ENCODE data around the gene NRG2. TPM values are rescaled to one million over a fixed set of nuclear protein-coding genes. Genes with fewer than 3 reads are reported as not detected.

Gene NRG2
- total RNA-seq, 1 donor = under 0.01 TPM

GRCh38 chr5:139804800-139805397 is 238.2 kb downstream of the NRG2 start:
- DNase-seq (ENCODE audit: low read depth in 2 of 3, low spot score in 2 of 3) = no peak

- DNase-seq (ENCODE audit: low read depth in 2 of 3, low spot score in 2 of 3) = no peak
These were observed 239.1 kb downstream of the NRG2 start for GRCh38 chr5:139803978-139804377.

- DNase-seq (ENCODE audit: low read depth in 2 of 3, low spot score in 2 of 3) = no peak
These were observed 243.7 kb downstream of the NRG2 start for GRCh38 chr5:139799359-139799758.

- DNase-seq (ENCODE audit: low read depth in 2 of 3, low spot score in 2 of 3) = no peak
These were observed 244.2 kb downstream of the NRG2 start for GRCh38 chr5:139798883-139799282.

- DNase-seq (ENCODE audit: low read depth in 2 of 3, low spot score in 2 of 3) = no peak
These were observed 245.1 kb downstream of the NRG2 start for GRCh38 chr5:139797856-139798510.

GRCh38 chr5:139797335-139797734 is 245.8 kb downstream of the NRG2 start:
- no peak for DNase-seq (ENCODE audit: low read depth in 2 of 3, low spot score in 2 of 3)

Small RNA genes within 50 kb of the gene (small RNA-seq; reads per million reads assigned to genes)
- gene RF00019 = not detected

Other genes with a start within 250 kb of the NRG2 start
- gene PSD2, start 247.5 kb downstream of the NRG2 start, total RNA-seq = 0.27 TPM
- gene PURA, start 70.8 kb upstream of the NRG2 start, total RNA-seq = 4.3 TPM
- gene IGIP, start 82.6 kb upstream of the NRG2 start, total RNA-seq = 0.81 TPM
- 8.9 TPM for gene CYSTM1, start 131.9 kb upstream of the NRG2 start, total RNA-seq